ENCODE measurements around the gene RAB3IP. TPM values are rescaled to one million over a fixed set of nuclear protein-coding genes. Genes with fewer than 3 reads are reported as not detected.

RAB3IP gene
- total RNA-seq, 1 experiment from 2014 or later: 82.5 TPM

DNA sequence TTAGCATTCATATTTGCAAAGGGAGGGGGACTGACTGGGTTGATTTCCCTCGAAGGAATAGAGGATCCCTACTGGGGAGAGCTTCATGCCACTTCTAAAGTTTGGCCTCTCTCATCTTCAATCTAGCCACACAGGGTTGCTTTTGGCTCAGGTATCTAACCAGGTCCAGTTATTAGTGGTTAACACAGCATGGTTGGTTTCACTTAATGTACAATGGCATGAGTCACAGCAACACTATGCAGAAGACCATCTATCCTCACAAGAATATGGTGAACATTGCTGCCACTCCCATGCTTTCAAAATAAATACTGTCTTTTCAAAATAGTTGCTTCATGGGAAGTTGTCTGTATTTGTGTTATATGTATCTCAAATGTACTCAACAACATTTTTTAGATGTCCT, 6.6 kb upstream of the RAB3IP start:
- ChIA-PET CTCF (no interaction called here), POLR2A (no interaction called here)
- Histone ChIP-seq H3K4me1 (no peaks in the 10 kb centered on the region), H3K9me3 (no peaks in the 10 kb centered on the region), H3K36me3 (ENCODE audit: control insufficient read depth, insufficient read depth, low read length) (no peaks in the 10 kb centered on the region), H3K4me3 (ENCODE audit: low read depth, low read length) (no peak overlapping the region), H3K27me3 (replicated peaks; ENCODE audit: control insufficient read depth, insufficient read depth, low read length) (no peaks in the 10 kb centered on the region)
- H3K27me3 Mint-ChIP-seq (ENCODE audit: insufficient read depth, unreplicated experiment): peaks cover 3% of the 10 kb centered on the region
- no peaks in the 10 kb centered on the region for H3K36me3 Mint-ChIP-seq (ENCODE audit: insufficient read depth, unreplicated experiment)
- no peak for DNase-seq
- no peaks in the 10 kb centered on the region for H3K9me3 Mint-ChIP-seq (ENCODE audit: unreplicated experiment)
- BruUV-seq (replicated peaks): no TSS peak
- TF ChIP-seq, protein P1, sequence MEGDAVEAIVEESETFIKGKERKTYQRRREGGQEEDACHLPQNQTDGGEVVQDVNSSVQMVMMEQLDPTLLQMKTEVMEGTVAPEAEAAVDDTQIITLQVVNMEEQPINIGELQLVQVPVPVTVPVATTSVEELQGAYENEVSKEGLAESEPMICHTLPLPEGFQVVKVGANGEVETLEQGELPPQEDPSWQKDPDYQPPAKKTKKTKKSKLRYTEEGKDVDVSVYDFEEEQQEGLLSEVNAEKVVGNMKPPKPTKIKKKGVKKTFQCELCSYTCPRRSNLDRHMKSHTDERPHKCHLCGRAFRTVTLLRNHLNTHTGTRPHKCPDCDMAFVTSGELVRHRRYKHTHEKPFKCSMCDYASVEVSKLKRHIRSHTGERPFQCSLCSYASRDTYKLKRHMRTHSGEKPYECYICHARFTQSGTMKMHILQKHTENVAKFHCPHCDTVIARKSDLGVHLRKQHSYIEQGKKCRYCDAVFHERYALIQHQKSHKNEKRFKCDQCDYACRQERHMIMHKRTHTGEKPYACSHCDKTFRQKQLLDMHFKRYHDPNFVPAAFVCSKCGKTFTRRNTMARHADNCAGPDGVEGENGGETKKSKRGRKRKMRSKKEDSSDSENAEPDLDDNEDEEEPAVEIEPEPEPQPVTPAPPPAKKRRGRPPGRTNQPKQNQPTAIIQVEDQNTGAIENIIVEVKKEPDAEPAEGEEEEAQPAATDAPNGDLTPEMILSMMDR (IDR thresholded peaks at IDR 0.05; ENCODE audit: insufficient read depth in 1 of 2, low read depth in 1 of 2, low read length in 1 of 2, severe bottlenecking in 1 of 2, unreplicated experiment in 1 of 2): no peak
- intact Hi-C loops (cut with micrococcal nuclease; ENCODE audit: unreplicated experiment): loop anchor here (10.0 kb wide), 1 partner anchor 397 kb away; no protein-coding TSS in a partner anchor
- H3K27ac Mint-ChIP-seq (ENCODE audit: unreplicated experiment): no peak overlapping the region
- H3K4me1 Mint-ChIP-seq (ENCODE audit: low read depth, unreplicated experiment): no peaks in the 10 kb centered on the region
- no peak overlapping the region for H3K4me3 Mint-ChIP-seq (ENCODE audit: unreplicated experiment)

DNA sequence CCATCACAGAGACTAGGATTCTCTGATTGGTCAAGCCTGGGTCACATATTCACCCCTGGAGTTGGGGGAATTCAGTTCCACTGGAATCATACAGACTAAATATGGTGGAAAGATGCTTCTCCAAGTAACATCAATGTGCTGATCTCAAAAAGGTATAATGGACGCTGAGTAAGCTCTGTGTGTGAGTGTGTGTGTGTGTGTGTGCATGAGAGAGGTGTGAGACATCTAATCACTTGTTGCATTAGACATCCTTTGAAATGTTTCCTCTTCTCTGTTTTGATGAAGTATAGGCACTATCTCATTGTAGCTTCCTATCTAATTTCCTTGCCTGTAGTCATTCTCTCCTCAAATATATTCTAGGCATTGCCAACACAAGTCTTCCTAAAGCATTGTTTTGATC, 5.0 kb upstream of the RAB3IP start:
- BruUV-seq (replicated peaks): no TSS peak

GRCh38 chr12:69739287-69740191, 879 bp downstream of the RAB3IP start:
- intact Hi-C loops (cut with micrococcal nuclease; ENCODE audit: unreplicated experiment): loop anchor here (10.0 kb wide), 1 partner anchor 405 kb away; no protein-coding TSS in a partner anchor
- no peaks in the 10 kb centered on the region for H3K27me3 Mint-ChIP-seq (ENCODE audit: insufficient read depth, unreplicated experiment)
- TF ChIP-seq, protein P1 (IDR thresholded peaks at IDR 0.05; ENCODE audit: insufficient read depth in 1 of 2, low read depth in 1 of 2, low read length in 1 of 2, severe bottlenecking in 1 of 2, unreplicated experiment in 1 of 2): no peak
- H3K4me3 ChIP-seq (ENCODE audit: low read depth, low read length): peak overlapping the region; percentile 90
- peak overlapping the region; percentile 97 for H3K27ac Mint-ChIP-seq (ENCODE audit: unreplicated experiment)
- H3K9me3 Mint-ChIP-seq (ENCODE audit: unreplicated experiment): no peaks in the 10 kb centered on the region
- ChIA-PET CTCF (interaction anchor here (0.6 kb wide), 1 partner anchor 12 kb away, joined by 3 read pairs; no protein-coding TSS in a partner anchor), POLR2A (interaction anchor here (0.5 to 0.6 kb wide), 2 partner anchors 322 to 350 kb away, joined by 3 to 7 read pairs; no protein-coding TSS in a partner anchor)
- no peaks in the 10 kb centered on the region for H3K36me3 ChIP-seq (ENCODE audit: control insufficient read depth, insufficient read depth, low read length)
- TSS peak; percentile 75 for BruUV-seq (replicated peaks)
- peaks cover 15% of the 10 kb centered on the region; the same call in 1 of the 2 replicates for H3K4me1 ChIP-seq
- no peaks in the 10 kb centered on the region for H3K27me3 ChIP-seq (replicated peaks; ENCODE audit: control insufficient read depth, insufficient read depth, low read length)
- no peaks in the 10 kb centered on the region for H3K36me3 Mint-ChIP-seq (ENCODE audit: insufficient read depth, unreplicated experiment)
- no peaks in the 10 kb centered on the region for H3K9me3 ChIP-seq
- H3K4me3 Mint-ChIP-seq (ENCODE audit: unreplicated experiment): peak overlapping the region; percentile 94
- peak; percentile 64 to 81 for DNase-seq
- H3K4me1 Mint-ChIP-seq (ENCODE audit: low read depth, unreplicated experiment): peaks cover 10% of the 10 kb centered on the region

More for the DNA sequence above, 5.0 kb upstream of the RAB3IP start:
- POLR2A ChIA-PET: no interaction called here
- Histone ChIP-seq H3K4me1 (0 out of 2 replicates have a peak, but pooled peaks cover 4% of the 10 kb centered on the region), H3K36me3 (ENCODE audit: control insufficient read depth, insufficient read depth, low read length) (no peaks in the 10 kb centered on the region), H3K27me3 (replicated peaks; ENCODE audit: control insufficient read depth, insufficient read depth, low read length) (no peaks in the 10 kb centered on the region), H3K4me3 (ENCODE audit: low read depth, low read length) (no peak overlapping the region), H3K9me3 (no peaks in the 10 kb centered on the region)
- H3K4me3 Mint-ChIP-seq (ENCODE audit: unreplicated experiment): no peak overlapping the region
- H3K9me3 Mint-ChIP-seq (ENCODE audit: unreplicated experiment): no peaks in the 10 kb centered on the region
- H3K27ac Mint-ChIP-seq (ENCODE audit: unreplicated experiment): no peak overlapping the region
- DNase-seq: no peak
- no peaks in the 10 kb centered on the region for H3K4me1 Mint-ChIP-seq (ENCODE audit: low read depth, unreplicated experiment)
- intact Hi-C loops (cut with micrococcal nuclease; ENCODE audit: unreplicated experiment): loop anchor here (10.0 kb wide), 1 partner anchor 399 kb away; no protein-coding TSS in a partner anchor
- CTCF ChIA-PET: no interaction called here
- TF ChIP-seq, protein P1 (IDR thresholded peaks at IDR 0.05; ENCODE audit: insufficient read depth in 1 of 2, low read depth in 1 of 2, low read length in 1 of 2, severe bottlenecking in 1 of 2, unreplicated experiment in 1 of 2): no peak
- H3K36me3 Mint-ChIP-seq (ENCODE audit: insufficient read depth, unreplicated experiment): no peaks in the 10 kb centered on the region
- peaks cover 3% of the 10 kb centered on the region for H3K27me3 Mint-ChIP-seq (ENCODE audit: insufficient read depth, unreplicated experiment)

All from Caco-2 (cell line).